Activated naive CD4-positive, alpha-beta T cell treated with anti-CD3 and anti-CD28 coated beads, Interleukin-2, amount 50 U/mL, for 24 hours (primary cell): Measurements from ENCODE around the gene CCDC175.

Experiments
- H3K27ac Mint-ChIP-seq: one replicate; pipeline ENCODE4 v1.8.0; 2021; ENCODE audit warnings: mild to moderate bottlenecking, mixed read lengths
- H3K27me3 Mint-ChIP-seq: one replicate; pipeline ENCODE4 v1.8.0; 2021; ENCODE audit warnings: mixed read lengths
- H3K36me3 Mint-ChIP-seq: one replicate; pipeline ENCODE4 v1.8.0; 2021; ENCODE audit warnings: mixed read lengths
- H3K4me1 Mint-ChIP-seq: one replicate; pipeline ENCODE4 v1.8.0; 2021; ENCODE audit warnings: mixed read lengths
- H3K4me3 Mint-ChIP-seq: one replicate; pipeline ENCODE4 v1.8.0; 2021; ENCODE audit warnings: mild to moderate bottlenecking, mixed read lengths
- H3K9me3 Mint-ChIP-seq: one replicate; pipeline ENCODE4 v1.8.0; 2021; ENCODE audit warnings: mixed read lengths

CCDC175 gene

GRCh38 chr14:59478540-59478939 lies 98.1 kb downstream of the CCDC175 start:
- Mint-ChIP-seq H3K27me3 (no peaks in the 10 kb centered on the region), H3K27ac (no peak overlapping the region), H3K4me1 (peaks cover 50% of the 10 kb centered on the region), H3K9me3 (no peaks in the 10 kb centered on the region), H3K4me3 (no peak overlapping the region), H3K36me3 (peaks cover 3% of the 10 kb centered on the region)

GRCh38 chr14:59475709-59476108 lies 100.9 kb downstream of the CCDC175 start:
- H3K9me3 Mint-ChIP-seq, result no peaks in the 10 kb centered on the region

GRCh38 chr14:59474172-59474571 lies 102.4 kb downstream of the CCDC175 start:
- no peaks in the 10 kb centered on the region for H3K9me3 Mint-ChIP-seq
- peaks cover 12% of the 10 kb centered on the region for H3K4me1 Mint-ChIP-seq
- peaks cover 6% of the 10 kb centered on the region for H3K36me3 Mint-ChIP-seq
- H3K27me3 Mint-ChIP-seq, result no peaks in the 10 kb centered on the region
- no peak overlapping the region for H3K27ac Mint-ChIP-seq
- H3K4me3 Mint-ChIP-seq, result no peak overlapping the region

More at GRCh38 chr14:59475709-59476108, 100.9 kb downstream of the CCDC175 start:
- peaks cover 6% of the 10 kb centered on the region for H3K36me3 Mint-ChIP-seq
- H3K4me1 Mint-ChIP-seq, result peaks cover 23% of the 10 kb centered on the region
- no peak overlapping the region for H3K27ac Mint-ChIP-seq
- H3K4me3 Mint-ChIP-seq, result no peak overlapping the region
- H3K27me3 Mint-ChIP-seq, result no peaks in the 10 kb centered on the region

- no peaks in the 10 kb centered on the region for H3K27me3 Mint-ChIP-seq
- H3K9me3 Mint-ChIP-seq, result no peaks in the 10 kb centered on the region
- H3K4me1 Mint-ChIP-seq, result peaks cover 4% of the 10 kb centered on the region
- H3K36me3 Mint-ChIP-seq, result peaks cover 2% of the 10 kb centered on the region
- peak within 1 kb of the TSS; percentile 90 for H3K4me3 Mint-ChIP-seq
- peak within 1 kb of the TSS; percentile 52 for H3K27ac Mint-ChIP-seq
Measured at GRCh38 chr14:59465316-59466135, 111.1 kb downstream of the CCDC175 start, which contains the start of gene GPR135. GPR135 (minus strand) TSS chr14:59465380; CDS start chr14:59465226, 154 bp downstream.

DNA sequence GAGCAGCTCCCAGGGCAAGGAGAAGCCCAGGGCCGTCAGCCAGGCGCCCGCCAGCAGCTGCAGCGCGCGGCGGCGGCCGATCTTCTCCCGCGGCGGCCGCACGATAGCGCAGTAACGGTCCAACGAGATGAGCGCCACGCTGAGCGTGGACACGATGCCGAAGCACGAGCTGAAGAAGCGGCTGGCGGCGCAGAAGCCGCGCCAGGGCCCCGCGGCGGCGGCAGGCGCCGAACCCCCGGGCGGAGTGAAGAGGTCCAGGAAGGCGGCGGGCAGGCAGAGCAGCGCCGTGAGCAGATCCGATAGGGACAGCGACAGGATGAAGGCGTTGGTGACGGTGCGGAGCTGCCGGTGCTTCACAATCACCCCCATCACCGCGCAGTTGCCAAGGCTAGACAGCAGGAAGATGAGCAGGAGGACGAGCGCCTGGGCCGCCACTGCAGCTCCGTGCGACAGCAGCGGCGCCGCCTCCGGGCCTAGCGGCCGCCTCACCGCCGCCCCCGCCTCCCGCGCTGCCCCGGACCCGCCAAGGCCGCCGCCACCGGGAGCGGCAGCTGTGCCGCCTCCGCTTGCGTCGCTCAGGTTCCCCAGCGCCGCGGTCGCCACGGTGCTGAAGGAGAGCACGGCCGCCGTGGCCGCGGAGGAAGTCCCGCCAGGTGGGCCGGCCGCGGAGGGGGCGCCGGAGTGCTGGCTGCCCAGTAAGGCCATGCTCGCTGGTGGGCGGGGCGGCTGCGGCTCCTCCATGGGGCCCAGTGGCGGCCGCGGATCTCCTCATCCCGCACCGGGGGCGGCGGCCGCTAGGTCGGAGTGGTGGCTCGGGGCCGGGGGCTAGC lies 111.9 kb downstream of the CCDC175 start:
- Mint-ChIP-seq H3K4me1 (peaks cover 4% of the 10 kb centered on the region), H3K36me3 (peaks cover 2% of the 10 kb centered on the region), H3K4me3 (peak overlapping the region; percentile 90), H3K9me3 (no peaks in the 10 kb centered on the region), H3K27me3 (no peaks in the 10 kb centered on the region), H3K27ac (peak overlapping the region; percentile 52)

GRCh38 chr14:59463787-59464485 lies 112.7 kb downstream of the CCDC175 start:
- Mint-ChIP-seq H3K27ac (peak overlapping the region; percentile 49), H3K4me3 (peak overlapping the region; percentile 90), H3K36me3 (peaks cover 2% of the 10 kb centered on the region)

DNA sequence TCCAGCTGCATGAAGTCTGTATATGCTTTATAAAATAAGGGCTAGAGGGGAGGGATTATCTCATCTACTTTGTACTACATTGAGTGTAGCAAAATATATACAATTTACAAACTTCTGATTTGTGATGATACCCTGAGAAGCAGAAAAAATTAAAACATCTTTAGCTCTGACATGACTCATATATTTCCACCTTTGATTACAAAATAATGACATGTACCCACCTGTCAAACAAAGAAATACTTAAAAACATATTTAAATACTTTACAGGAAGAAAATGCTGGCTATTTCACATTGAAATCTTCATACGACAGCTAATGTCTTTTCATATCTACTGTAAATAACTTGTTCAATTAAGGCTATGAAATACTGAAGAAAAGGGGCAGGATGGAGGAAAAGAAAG lies 114.7 kb downstream of the CCDC175 start:
- Mint-ChIP-seq H3K27me3 (peaks cover 2% of the 10 kb centered on the region), H3K27ac (no peak overlapping the region), H3K4me3 (no peak overlapping the region), H3K36me3 (peaks cover 11% of the 10 kb centered on the region), H3K9me3 (no peaks in the 10 kb centered on the region), H3K4me1 (peaks cover 4% of the 10 kb centered on the region)

More at GRCh38 chr14:59463787-59464485, 112.7 kb downstream of the CCDC175 start:
- Mint-ChIP-seq H3K27me3 (peaks cover 2% of the 10 kb centered on the region), H3K4me1 (peaks cover 4% of the 10 kb centered on the region), H3K9me3 (no peaks in the 10 kb centered on the region)

GRCh38 chr14:59460378-59460777 lies 116.2 kb downstream of the CCDC175 start:
- H3K4me1 Mint-ChIP-seq, result peaks cover 4% of the 10 kb centered on the region
- H3K36me3 Mint-ChIP-seq, result peaks cover 21% of the 10 kb centered on the region
- no peak overlapping the region for H3K27ac Mint-ChIP-seq
- no peak overlapping the region for H3K4me3 Mint-ChIP-seq
- H3K27me3 Mint-ChIP-seq, result peaks cover 2% of the 10 kb centered on the region
- no peaks in the 10 kb centered on the region for H3K9me3 Mint-ChIP-seq

DNA sequence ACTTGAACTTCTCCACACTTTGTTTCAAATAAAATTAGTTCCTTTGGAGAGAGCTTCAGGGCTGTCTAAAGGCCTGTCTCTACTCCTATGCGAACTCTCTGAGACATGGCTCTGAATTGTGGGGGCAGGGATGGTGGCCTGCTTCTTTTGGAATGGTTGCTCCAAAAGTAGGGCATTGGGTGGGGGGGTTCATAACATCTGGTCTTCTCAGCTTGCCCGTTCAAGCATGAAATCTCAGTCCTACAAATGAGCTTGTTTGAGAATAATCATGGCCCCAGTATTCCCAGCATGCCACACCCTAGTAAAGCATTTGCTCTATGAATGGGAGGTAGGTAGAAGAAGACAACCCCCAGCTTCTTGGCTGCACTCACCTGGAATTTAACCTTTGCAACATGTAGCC lies 118.1 kb downstream of the CCDC175 start:
- Mint-ChIP-seq H3K4me3 (no peak overlapping the region), H3K9me3 (no peaks in the 10 kb centered on the region), H3K4me1 (no peaks in the 10 kb centered on the region), H3K36me3 (peaks cover 29% of the 10 kb centered on the region), H3K27ac (no peak overlapping the region), H3K27me3 (peaks cover 2% of the 10 kb centered on the region)

- H3K27me3 Mint-ChIP-seq, result peaks cover 2% of the 10 kb centered on the region
- H3K36me3 Mint-ChIP-seq, result peaks cover 29% of the 10 kb centered on the region
- H3K27ac Mint-ChIP-seq, result no peak overlapping the region
- H3K4me3 Mint-ChIP-seq, result no peak overlapping the region
- H3K9me3 Mint-ChIP-seq, result no peaks in the 10 kb centered on the region
- no peaks in the 10 kb centered on the region for H3K4me1 Mint-ChIP-seq
Measured at GRCh38 chr14:59455411-59455810, 121.2 kb downstream of the CCDC175 start.
